ENCODE results near the gene KLHL7.

DNA sequence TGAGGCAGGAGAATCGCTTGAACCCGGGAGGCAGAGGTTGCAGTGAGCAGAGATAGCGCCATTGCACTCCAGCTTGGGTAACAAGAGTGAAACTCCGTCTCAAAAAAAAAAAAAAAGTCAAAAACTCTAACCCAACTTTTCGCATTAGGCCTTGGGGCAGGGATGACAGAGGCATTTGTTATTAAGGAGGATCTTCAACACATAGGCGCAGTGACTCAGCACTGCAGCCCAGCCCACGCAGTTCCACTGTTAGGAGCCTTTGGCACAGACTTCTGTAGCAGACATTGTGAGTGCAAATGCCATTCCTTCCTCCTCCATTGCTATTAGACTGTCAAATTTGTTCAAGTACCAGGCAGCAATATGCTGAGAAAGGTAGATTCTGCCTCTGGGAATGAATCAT, 43.1 kb upstream of the KLHL7 start:
- TF ChIP-seq, protein P1, sequence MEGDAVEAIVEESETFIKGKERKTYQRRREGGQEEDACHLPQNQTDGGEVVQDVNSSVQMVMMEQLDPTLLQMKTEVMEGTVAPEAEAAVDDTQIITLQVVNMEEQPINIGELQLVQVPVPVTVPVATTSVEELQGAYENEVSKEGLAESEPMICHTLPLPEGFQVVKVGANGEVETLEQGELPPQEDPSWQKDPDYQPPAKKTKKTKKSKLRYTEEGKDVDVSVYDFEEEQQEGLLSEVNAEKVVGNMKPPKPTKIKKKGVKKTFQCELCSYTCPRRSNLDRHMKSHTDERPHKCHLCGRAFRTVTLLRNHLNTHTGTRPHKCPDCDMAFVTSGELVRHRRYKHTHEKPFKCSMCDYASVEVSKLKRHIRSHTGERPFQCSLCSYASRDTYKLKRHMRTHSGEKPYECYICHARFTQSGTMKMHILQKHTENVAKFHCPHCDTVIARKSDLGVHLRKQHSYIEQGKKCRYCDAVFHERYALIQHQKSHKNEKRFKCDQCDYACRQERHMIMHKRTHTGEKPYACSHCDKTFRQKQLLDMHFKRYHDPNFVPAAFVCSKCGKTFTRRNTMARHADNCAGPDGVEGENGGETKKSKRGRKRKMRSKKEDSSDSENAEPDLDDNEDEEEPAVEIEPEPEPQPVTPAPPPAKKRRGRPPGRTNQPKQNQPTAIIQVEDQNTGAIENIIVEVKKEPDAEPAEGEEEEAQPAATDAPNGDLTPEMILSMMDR (IDR thresholded peaks at IDR 0.05): no peak
- TF ChIP-seq JUNB (IDR thresholded peaks at IDR 0.05) (no peak), JUN (IDR thresholded peaks at IDR 0.05) (no peak), RNF2 (IDR thresholded peaks at IDR 0.05; ENCODE audit: borderline replicate concordance, low read depth) (no peak)
